K562 (cell line): Measurements from ENCODE around the gene ALDH16A1. TPM values are rescaled to one million over a fixed set of nuclear protein-coding genes. Genes with fewer than 3 reads are reported as not detected.

Source experiments
- ARID1B ChIP-seq: fragments of 450-650 bp; IDR thresholded peaks from 2 replicates; pipeline ENCODE4 v1.6.1; 2016; ENCODE audit warnings: antibody characterized with exemption, mild to moderate bottlenecking, inconsistent platforms
- CBFA2T3 ChIP-seq: fragments of 450-650 bp; IDR thresholded peaks from 2 replicates; pipeline ENCODE4 v1.6.1; 2017
- CBX8 ChIP-seq: fragments of 200-600 bp; sonication (generic); IDR thresholded peaks from 2 replicates; pipeline ENCODE4 v1.6.1; 2012; ENCODE audit warnings: borderline replicate concordance, mixed run types, low read depth, mild to moderate bottlenecking, moderate library complexity, mixed read lengths, low read length, control low read depth, inconsistent platforms; ENCODE audit not compliant: poor library complexity, severe bottlenecking; ENCODE audit errors: extremely low read depth
- CCAR2 ChIP-seq: fragments of 200-400 bp; formaldehyde crosslinking; IDR thresholded peaks from 2 replicates; pipeline ENCODE4 v1.6.1; 2017; ENCODE audit warnings: mild to moderate bottlenecking, low read depth, low read length
- E2F4 ChIP-seq: sonication (generic); formaldehyde crosslinking; IDR thresholded peaks from 2 replicates; pipeline ENCODE4 v1.8.0; 2022; ENCODE audit warnings: mild to moderate bottlenecking, low read depth, missing genetic modification reagents
- GATAD2A ChIP-seq: fragments of 450-650 bp; IDR thresholded peaks from 2 replicates; pipeline ENCODE4 v1.6.1; 2017
- HDAC8 ChIP-seq: fragments of 450-650 bp; IDR thresholded peaks from 2 replicates; pipeline ENCODE4 v1.6.1; 2016; ENCODE audit warnings: mild to moderate bottlenecking, missing genetic modification characterization, moderate library complexity, missing compliant biosample characterization
- HMG20B ChIP-seq: fragments of 250-450 bp; sonication (Bioruptor Pico); IDR thresholded peaks from 2 replicates; pipeline ENCODE4 v1.5.0; 2021; ENCODE audit warnings: mild to moderate bottlenecking
- HSF4 ChIP-seq: fragments of 250-450 bp; sonication (Bioruptor Pico); IDR thresholded peaks from 2 replicates; pipeline ENCODE4 v2.1.2; 2022; ENCODE audit warnings: mild to moderate bottlenecking, moderate library complexity, borderline replicate concordance
- KAT2B ChIP-seq: IDR thresholded peaks from one replicate; pipeline ENCODE4 v1.6.1; 2012; ENCODE audit warnings: low read depth, mild to moderate bottlenecking, control low read depth, inconsistent platforms, low read length, moderate library complexity
- KLF10 ChIP-seq: fragments of 250-450 bp; sonication (Bioruptor Pico); IDR thresholded peaks from 2 replicates; pipeline ENCODE4 v1.6.1; 2021; ENCODE audit warnings: matching md5 sums
- SREBF2 ChIP-seq: sonication (generic); formaldehyde crosslinking; IDR thresholded peaks from 2 replicates; pipeline ENCODE4 v1.4.0; 2020; ENCODE audit warnings: mild to moderate bottlenecking, missing genetic modification reagents
- TEAD1 ChIP-seq, 2 experiments: fragments of 450-650 bp in 1 of 2; sonication (generic) in 1 of 2; formaldehyde crosslinking; IDR thresholded peaks; 2 replicates each; pipeline versions ENCODE4 v1.4.0 to v1.8.0; 2020 to 2022; ENCODE audit warnings: mild to moderate bottlenecking in 2 of 2, missing genetic modification reagents in 1 of 2
- TFE3 ChIP-seq: fragments of 450-650 bp; formaldehyde crosslinking; IDR thresholded peaks from 2 replicates; pipeline ENCODE4 v1.4.0; 2020; ENCODE audit warnings: mild to moderate bottlenecking, mixed read lengths
- XRCC4 ChIP-seq: IDR thresholded peaks from one replicate; pipeline ENCODE4 v1.6.1; 2011; ENCODE audit not compliant: insufficient read depth, insufficient read length; ENCODE audit errors: extremely low read depth
- ZNF324 ChIP-seq: fragments of 250-450 bp; sonication (Bioruptor Pico); IDR thresholded peaks from 2 replicates; pipeline ENCODE4 v1.4.0; 2020; ENCODE audit warnings: mild to moderate bottlenecking
- ZNF407 ChIP-seq: fragments of 450-650 bp; IDR thresholded peaks from 2 replicates; pipeline ENCODE4 v1.6.1; 2016; ENCODE audit warnings: low read depth
- ZZZ3 ChIP-seq: fragments of 450-650 bp; IDR thresholded peaks from 2 replicates; pipeline ENCODE4 v1.6.1; 2016; ENCODE audit warnings: antibody characterized with exemption, mild to moderate bottlenecking, moderate library complexity
- polyA plus RNA-seq, 8 experiments: library from polyadenylated mRNA; depleted of rRNA in 4 of 8; stranded (reverse) in 5 of 8; unstranded in 3 of 8; fragments of >200 nt; fragmentation: Nextera tagmentation in 2 of 8; fragmentation: Illumina TruSeq in 1 of 8; extraction: Ambion mirVana in 2 of 8; extraction: Trizol in 1 of 8; gene quantifications; 2 replicates each; pipeline versions ENCODE4 v1.2.1 to v1.2.3, GENCODE V29; 2011 to 2014; ENCODE audit warnings: inconsistent platforms in 1 of 8, missing spikeins in 1 of 8
- total RNA-seq, 7 experiments: library from RNA; depleted of rRNA in 6 of 7; stranded (reverse); fragments of >200 nt in 6 of 7; fragmentation: Illumina TruSeq in 2 of 7; extraction: Trizol in 2 of 7; gene quantifications; 2 replicates each; pipeline versions ENCODE4 v1.2.1 to v1.2.3, GENCODE V29; 2011 to 2021; ENCODE audit warnings: low replicate concordance in 1 of 7

ALDH16A1 gene
- total and polyA plus RNA-seq, 9 of the 15 experiments (the other 6 are each of a cell fraction or from before 2014, with no cell fraction given), result 2.2 to 52.2 (median 7.6) TPM

- TF ChIP-seq CBX8 (no peak), ZNF407 (no peak), ZNF324 (CRISPR knock-in tag) (no peak), HMG20B (CRISPR knock-in tag) (no peak), ZZZ3 (no peak), TFE3 (CRISPR knock-in tag) (no peak), CBFA2T3 (no peak; the same call in 1 of the 2 replicates), KAT2B (no peak), ARID1B (no peak), TEAD1 (CRISPR knock-in tag; IDR thresholded peaks at IDR 0.05) (peak in 1 of 2 experiments; percentile 74; a peak in 1 of 4 replicates), HSF4 (CRISPR knock-in tag) (no peak), KLF10 (CRISPR knock-in tag) (peak; percentile 35; the same call in 1 of the 2 replicates), XRCC4 (no peak), HDAC8 (no peak), GATAD2A (no peak), CCAR2 (no peak), SREBF2 (CRISPR knock-in tag) (no peak), E2F4 (CRISPR knock-in tag) (no peak)
Observed at GRCh38 chr19:49492573-49493405, 39.8 kb downstream of the ALDH16A1 start (continued).
